ENCODE results near the gene FMN2. TPM values are rescaled to one million over a fixed set of nuclear protein-coding genes. Genes with fewer than 3 reads are reported as not detected.
"Not testable (repeated sequence)": the region's sequence is repeated elsewhere in the genome, so short reads cannot be mapped to it uniquely, and the experiment has no call there.

FMN2 gene
- total and polyA plus RNA-seq, 9 donors: 0.24 to 0.81 (median 0.39) TPM

GRCh38 chr1:240258910-240259309 is 167.2 kb downstream of the FMN2 start:
- 60% methylated on average over 1 of the region's 3 CpGs for WGBS (ENCODE audit: insufficient coverage)
- H3K36me3 ChIP-seq (ENCODE audit: control insufficient read depth, insufficient read depth, low read length): no peaks in the 10 kb centered on the region

GRCh38 chr1:240264494-240264893 is 172.8 kb downstream of the FMN2 start:
- not testable (repeated sequence) for H3K27ac ChIP-seq (ENCODE audit: low read length); DNase-seq; H3K4me3 ChIP-seq (ENCODE audit: low read length); H3K36me3 ChIP-seq (ENCODE audit: control insufficient read depth, insufficient read depth, low read length); H3K9me3 ChIP-seq (replicated peaks; ENCODE audit: control insufficient read depth, low read depth, low read length); H3K4me1 ChIP-seq (ENCODE audit: control insufficient read depth, insufficient read depth, low read length); H3K27me3 ChIP-seq (ENCODE audit: control insufficient read depth, insufficient read depth, low read length)
- no CpG with 5 or more reads among the region's 2 CpGs for WGBS (ENCODE audit: insufficient coverage)

More at GRCh38 chr1:240258910-240259309, 167.2 kb downstream of the FMN2 start:
- DNase-seq: no peak
- Histone ChIP-seq H3K27ac (ENCODE audit: low read length) (no peak overlapping the region), H3K27me3 (ENCODE audit: control insufficient read depth, insufficient read depth, low read length) (no peaks in the 10 kb centered on the region), H3K4me3 (ENCODE audit: low read length) (no peak overlapping the region), H3K9me3 (replicated peaks; ENCODE audit: control insufficient read depth, low read depth, low read length) (peaks cover 2% of the 10 kb centered on the region), H3K4me1 (ENCODE audit: control insufficient read depth, insufficient read depth, low read length) (no peaks in the 10 kb centered on the region)

- no peak overlapping the region for H3K27ac ChIP-seq (ENCODE audit: low read length)
- no peak for DNase-seq
- no peaks in the 10 kb centered on the region for H3K36me3 ChIP-seq (ENCODE audit: control insufficient read depth, insufficient read depth, low read length)
- H3K4me1 ChIP-seq (ENCODE audit: control insufficient read depth, insufficient read depth, low read length): no peaks in the 10 kb centered on the region
- no peaks in the 10 kb centered on the region for H3K27me3 ChIP-seq (ENCODE audit: control insufficient read depth, insufficient read depth, low read length)
- no peak overlapping the region for H3K4me3 ChIP-seq (ENCODE audit: low read length)
- no peaks in the 10 kb centered on the region for H3K9me3 ChIP-seq (replicated peaks; ENCODE audit: control insufficient read depth, low read depth, low read length)
- WGBS (ENCODE audit: insufficient coverage): no CpG with 5 or more reads among the region's 2 CpGs
Measured at GRCh38 chr1:240271081-240271480, 179.4 kb downstream of the FMN2 start.

GRCh38 chr1:240274569-240274968 is 182.9 kb downstream of the FMN2 start:
- DNase-seq: no peak
- Histone ChIP-seq H3K36me3 (ENCODE audit: control insufficient read depth, insufficient read depth, low read length) (no peaks in the 10 kb centered on the region), H3K27me3 (ENCODE audit: control insufficient read depth, insufficient read depth, low read length) (no peaks in the 10 kb centered on the region), H3K27ac (ENCODE audit: low read length) (no peak overlapping the region), H3K4me1 (ENCODE audit: control insufficient read depth, insufficient read depth, low read length) (no peaks in the 10 kb centered on the region), H3K4me3 (ENCODE audit: low read length) (no peak overlapping the region), H3K9me3 (replicated peaks; ENCODE audit: control insufficient read depth, low read depth, low read length) (no peaks in the 10 kb centered on the region)
- WGBS (ENCODE audit: insufficient coverage): 76% methylated on average over 5 of the region's 5 CpGs

- not testable (repeated sequence) for H3K27ac ChIP-seq (ENCODE audit: low read length); H3K36me3 ChIP-seq (ENCODE audit: control insufficient read depth, insufficient read depth, low read length); H3K4me3 ChIP-seq (ENCODE audit: low read length); H3K4me1 ChIP-seq (ENCODE audit: control insufficient read depth, insufficient read depth, low read length); DNase-seq; H3K9me3 ChIP-seq (replicated peaks; ENCODE audit: control insufficient read depth, low read depth, low read length); H3K27me3 ChIP-seq (ENCODE audit: control insufficient read depth, insufficient read depth, low read length)
Measured at GRCh38 chr1:240275219-240275618, 183.5 kb downstream of the FMN2 start.

- Histone ChIP-seq H3K4me1 (ENCODE audit: control insufficient read depth, insufficient read depth, low read length) (no peaks in the 10 kb centered on the region), H3K4me3 (ENCODE audit: low read length) (no peak overlapping the region), H3K9me3 (replicated peaks; ENCODE audit: control insufficient read depth, low read depth, low read length) (no peaks in the 10 kb centered on the region), H3K27me3 (ENCODE audit: control insufficient read depth, insufficient read depth, low read length) (no peaks in the 10 kb centered on the region), H3K27ac (ENCODE audit: low read length) (no peak overlapping the region), H3K36me3 (ENCODE audit: control insufficient read depth, insufficient read depth, low read length) (no peaks in the 10 kb centered on the region)
- WGBS (ENCODE audit: insufficient coverage): 0% methylated on average over 1 of the region's 6 CpGs
- peak; percentile 10 for DNase-seq
Measured at GRCh38 chr1:240278082-240278481, 186.4 kb downstream of the FMN2 start.

- 90% methylated on average over 3 of the region's 11 CpGs for WGBS (ENCODE audit: insufficient coverage)
- no peak overlapping the region for H3K27ac ChIP-seq (ENCODE audit: low read length)
Measured at GRCh38 chr1:240280560-240281322, 189.1 kb downstream of the FMN2 start.

GRCh38 chr1:240282061-240282830 is 190.6 kb downstream of the FMN2 start:
- Histone ChIP-seq H3K4me1 (ENCODE audit: control insufficient read depth, insufficient read depth, low read length) (no peaks in the 10 kb centered on the region), H3K27me3 (ENCODE audit: control insufficient read depth, insufficient read depth, low read length) (no peaks in the 10 kb centered on the region), H3K36me3 (ENCODE audit: control insufficient read depth, insufficient read depth, low read length) (no peaks in the 10 kb centered on the region), H3K9me3 (replicated peaks; ENCODE audit: control insufficient read depth, low read depth, low read length) (no peaks in the 10 kb centered on the region), H3K27ac (ENCODE audit: low read length) (no peak overlapping the region), H3K4me3 (ENCODE audit: low read length) (no peak overlapping the region)
- DNase-seq: no peak
- no CpG with 5 or more reads among the region's 7 CpGs for WGBS (ENCODE audit: insufficient coverage)

More at GRCh38 chr1:240280560-240281322, 189.1 kb downstream of the FMN2 start:
- H3K36me3 ChIP-seq (ENCODE audit: control insufficient read depth, insufficient read depth, low read length): no peaks in the 10 kb centered on the region
- H3K27me3 ChIP-seq (ENCODE audit: control insufficient read depth, insufficient read depth, low read length): no peaks in the 10 kb centered on the region
- DNase-seq: no peak
- no peak overlapping the region for H3K4me3 ChIP-seq (ENCODE audit: low read length)
- H3K9me3 ChIP-seq (replicated peaks; ENCODE audit: control insufficient read depth, low read depth, low read length): no peaks in the 10 kb centered on the region
- H3K4me1 ChIP-seq (ENCODE audit: control insufficient read depth, insufficient read depth, low read length): no peaks in the 10 kb centered on the region

- no peaks in the 10 kb centered on the region for H3K4me1 ChIP-seq (ENCODE audit: control insufficient read depth, insufficient read depth, low read length)
Measured at GRCh38 chr1:240284656-240285414, 193.2 kb downstream of the FMN2 start.

GRCh38 chr1:240285540-240285939 is 193.9 kb downstream of the FMN2 start:
- no peak for DNase-seq
- WGBS (ENCODE audit: insufficient coverage): 86% methylated on average over 2 of the region's 4 CpGs
- Histone ChIP-seq H3K36me3 (ENCODE audit: control insufficient read depth, insufficient read depth, low read length) (no peaks in the 10 kb centered on the region), H3K27me3 (ENCODE audit: control insufficient read depth, insufficient read depth, low read length) (no peaks in the 10 kb centered on the region), H3K27ac (ENCODE audit: low read length) (no peak overlapping the region), H3K4me1 (ENCODE audit: control insufficient read depth, insufficient read depth, low read length) (no peaks in the 10 kb centered on the region), H3K4me3 (ENCODE audit: low read length) (no peak overlapping the region), H3K9me3 (replicated peaks; ENCODE audit: control insufficient read depth, low read depth, low read length) (no peaks in the 10 kb centered on the region)

More at GRCh38 chr1:240284656-240285414, 193.2 kb downstream of the FMN2 start:
- Histone ChIP-seq H3K27me3 (ENCODE audit: control insufficient read depth, insufficient read depth, low read length) (no peaks in the 10 kb centered on the region), H3K27ac (ENCODE audit: low read length) (no peak overlapping the region), H3K4me3 (ENCODE audit: low read length) (no peak overlapping the region), H3K36me3 (ENCODE audit: control insufficient read depth, insufficient read depth, low read length) (no peaks in the 10 kb centered on the region), H3K9me3 (replicated peaks; ENCODE audit: control insufficient read depth, low read depth, low read length) (no peaks in the 10 kb centered on the region)
- 65% methylated on average over 5 of the region's 7 CpGs for WGBS (ENCODE audit: insufficient coverage)
- DNase-seq: no peak

Data from muscle of leg (tissue), 11 donors.